Measurements from ENCODE around the gene IGFL3. TPM values are rescaled to one million over a fixed set of nuclear protein-coding genes. Genes with fewer than 3 reads are reported as not detected.

IGFL3 gene
- polyA plus RNA-seq, 1 of the 3 experiments (the other 2 are of a cell fraction): not detected

- TF ChIP-seq, protein P1, sequence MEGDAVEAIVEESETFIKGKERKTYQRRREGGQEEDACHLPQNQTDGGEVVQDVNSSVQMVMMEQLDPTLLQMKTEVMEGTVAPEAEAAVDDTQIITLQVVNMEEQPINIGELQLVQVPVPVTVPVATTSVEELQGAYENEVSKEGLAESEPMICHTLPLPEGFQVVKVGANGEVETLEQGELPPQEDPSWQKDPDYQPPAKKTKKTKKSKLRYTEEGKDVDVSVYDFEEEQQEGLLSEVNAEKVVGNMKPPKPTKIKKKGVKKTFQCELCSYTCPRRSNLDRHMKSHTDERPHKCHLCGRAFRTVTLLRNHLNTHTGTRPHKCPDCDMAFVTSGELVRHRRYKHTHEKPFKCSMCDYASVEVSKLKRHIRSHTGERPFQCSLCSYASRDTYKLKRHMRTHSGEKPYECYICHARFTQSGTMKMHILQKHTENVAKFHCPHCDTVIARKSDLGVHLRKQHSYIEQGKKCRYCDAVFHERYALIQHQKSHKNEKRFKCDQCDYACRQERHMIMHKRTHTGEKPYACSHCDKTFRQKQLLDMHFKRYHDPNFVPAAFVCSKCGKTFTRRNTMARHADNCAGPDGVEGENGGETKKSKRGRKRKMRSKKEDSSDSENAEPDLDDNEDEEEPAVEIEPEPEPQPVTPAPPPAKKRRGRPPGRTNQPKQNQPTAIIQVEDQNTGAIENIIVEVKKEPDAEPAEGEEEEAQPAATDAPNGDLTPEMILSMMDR (IDR thresholded peaks at IDR 0.05): no peak
- TF ChIP-seq MAX (IDR thresholded peaks at IDR 0.05; ENCODE audit: low read depth) (peak; percentile 71; the same call in 1 of the 2 replicates), TCF12 (IDR thresholded peaks at IDR 0.05) (peak; percentile 97)
Observed at GRCh38 chr19:46080561-46080960, 43.9 kb downstream of the IGFL3 start (continued).

DNA sequence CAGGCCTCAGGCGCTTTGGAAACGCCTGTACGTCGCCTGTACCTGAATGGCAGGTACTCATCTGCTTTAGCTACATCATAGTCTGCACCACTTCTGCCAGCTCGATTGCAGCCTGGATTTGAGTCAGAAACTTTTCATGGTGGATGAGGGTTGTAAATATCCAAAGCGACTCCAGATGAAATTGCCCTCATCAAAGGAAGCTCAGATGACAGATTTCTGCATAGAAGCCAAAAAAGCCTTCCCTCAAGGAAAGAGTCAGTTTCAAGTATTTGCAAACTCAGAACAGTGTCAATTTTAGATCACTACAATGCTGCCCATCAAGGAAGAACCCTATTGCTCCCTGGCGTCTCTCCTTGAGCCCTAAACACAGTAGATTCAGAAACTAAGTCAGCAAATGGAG lies 44.9 kb downstream of the IGFL3 start:
- no peak for DNase-seq
- Histone ChIP-seq H3K79me2 (ENCODE audit: insufficient read depth) (no peaks in the 10 kb centered on the region), H3K27me3 (ENCODE audit: insufficient read depth) (peaks cover 24% of the 10 kb centered on the region), H3F3A (replicated peaks; ENCODE audit: insufficient read depth) (peaks cover 29% of the 10 kb centered on the region), H3K27ac (ENCODE audit: low read depth in 2 of 2, low read length in 1 of 2) (no peak overlapping the region), H3K4me1 (ENCODE audit: control insufficient read depth in 1 of 2, insufficient read depth in 2 of 2, low read depth in 1 of 2, low read length in 1 of 2) (peaks cover 8 to 29% of the 10 kb centered on the region in 2 experiments; a peak in 2 of 4 replicates), H3K4me3 (ENCODE audit: low read depth in 2 of 2, low read length in 1 of 2) (no peak overlapping the region), H4K20me1 (ENCODE audit: insufficient read depth) (no peaks in the 10 kb centered on the region), H3K36me3 (replicated peaks in 1 of 2; ENCODE audit: control insufficient read depth in 1 of 2, insufficient read depth in 2 of 2, low read length in 1 of 2) (no peaks in the 10 kb centered on the region), H3K9ac (no peak overlapping the region), H2AFZ (ENCODE audit: low read depth) (no peak overlapping the region), H3K9me3 (no peaks in the 10 kb centered on the region), H3K9me2 (no peaks in the 10 kb centered on the region), H3K4me2 (peak overlapping the region; percentile 27; the same call in 1 of the 2 replicates)
- TF ChIP-seq EP300 (IDR thresholded peaks at IDR 0.05; ENCODE audit: borderline replicate concordance in 1 of 2, low read depth in 1 of 2, low read length in 1 of 2) (no peak), TCF12 (IDR thresholded peaks at IDR 0.05) (no peak), SIN3A (IDR thresholded peaks at IDR 0.05; ENCODE audit: borderline replicate concordance, low read depth, low read length) (no peak), RAD21 (IDR thresholded peaks at IDR 0.05; ENCODE audit: low read length) (no peak), USF2 (IDR thresholded peaks at IDR 0.05; ENCODE audit: borderline replicate concordance, low read depth, low read length) (no peak), GATA2 (CRISPR knock-in tag; IDR thresholded peaks at IDR 0.05) (no peak), MAX (IDR thresholded peaks at IDR 0.05; ENCODE audit: low read depth) (no peak), MEF2A (IDR thresholded peaks at IDR 0.05; ENCODE audit: borderline replicate concordance, low read depth) (no peak), EZH2phosphoT487 (IDR thresholded peaks at IDR 0.05; ENCODE audit: borderline replicate concordance, low read depth) (no peak), IRF3 (IDR thresholded peaks at IDR 0.05; ENCODE audit: low read depth, low read length) (no peak), POLR2AphosphoS5 (IDR thresholded peaks at IDR 0.05; ENCODE audit: low read depth, low read length) (no peak), YY1 (IDR thresholded peaks at IDR 0.05; ENCODE audit: low read depth) (no peak)
- 65% methylated on average over 4 of the region's 7 CpGs for WGBS (ENCODE audit: low lambda C conversion rate)
- CTCF ChIA-PET: interaction anchor here (1.0 to 10.3 kb wide), 5 partner anchors 30 to 201 kb away, joined by 4 to 132 read pairs (median 25); no protein-coding TSS in a partner anchor
- POLR2A ChIA-PET: no interaction called here

Data from SK-N-SH (cell line).